Fibroblast of skin of scalp (primary cell): Measurements from ENCODE around the gene RNU1-4.
"Not testable (repeated sequence)": the region's sequence is repeated elsewhere in the genome, so short reads cannot be mapped to it uniquely, and the experiment has no call there.

Experiments
- DNase-seq: peaks from one replicate; pipeline ENCODE4 v3.0.0-alpha.2; 2013

Gene RNU1-4

DNA sequence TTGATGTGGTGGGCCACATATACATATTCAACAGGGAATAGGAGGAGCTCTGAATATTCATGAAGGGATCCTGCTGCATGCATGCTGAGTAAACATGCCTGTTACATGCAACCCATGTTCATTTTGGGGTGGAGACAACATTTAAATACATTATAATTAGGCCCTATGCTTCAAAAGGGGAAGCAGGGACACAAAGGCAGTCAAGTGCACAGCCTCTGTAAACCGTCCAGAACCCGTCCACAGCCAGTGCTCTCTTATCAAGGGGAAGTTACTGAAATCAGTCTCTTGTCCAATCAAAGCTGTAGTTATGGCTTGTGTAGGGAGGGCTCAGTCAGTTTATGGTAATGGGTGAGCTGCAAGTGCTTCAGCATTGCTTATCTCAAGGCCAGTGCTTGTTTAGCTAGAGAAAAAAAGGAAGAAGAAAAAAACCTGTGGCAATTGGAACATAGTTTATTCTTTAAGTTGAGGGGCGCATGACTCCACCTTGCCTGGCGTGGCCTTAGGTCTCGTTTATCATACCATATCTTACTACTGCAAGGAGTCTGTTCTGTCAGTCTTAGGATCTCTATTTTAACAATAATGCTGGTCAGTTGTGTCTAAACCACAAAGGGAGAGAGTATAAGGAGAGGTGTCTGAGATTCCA lies 7.9 kb upstream of the RNU1-4 start:
- not testable (repeated sequence) for DNase-seq

DNA sequence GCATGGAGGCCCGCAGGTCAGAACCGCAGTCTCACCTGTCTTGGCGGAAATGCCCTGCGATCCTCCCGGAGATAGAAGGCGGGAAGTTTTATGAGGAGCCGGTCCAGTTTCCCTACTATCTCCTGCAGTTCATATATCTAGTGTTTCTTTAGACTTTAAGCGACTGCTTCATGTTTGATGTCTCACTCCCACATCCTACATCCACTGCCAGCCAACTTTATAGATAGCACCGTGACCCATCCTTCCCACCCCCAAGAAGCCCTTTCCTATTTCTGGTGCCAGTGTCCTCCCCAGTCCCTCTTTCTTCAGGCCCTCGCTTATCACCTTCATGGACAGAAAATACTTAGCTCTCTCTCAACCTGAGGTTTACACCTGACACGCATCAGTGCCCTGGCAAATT lies 914 bp downstream of the RNU1-4 start:
- not testable (repeated sequence) for DNase-seq

DNA sequence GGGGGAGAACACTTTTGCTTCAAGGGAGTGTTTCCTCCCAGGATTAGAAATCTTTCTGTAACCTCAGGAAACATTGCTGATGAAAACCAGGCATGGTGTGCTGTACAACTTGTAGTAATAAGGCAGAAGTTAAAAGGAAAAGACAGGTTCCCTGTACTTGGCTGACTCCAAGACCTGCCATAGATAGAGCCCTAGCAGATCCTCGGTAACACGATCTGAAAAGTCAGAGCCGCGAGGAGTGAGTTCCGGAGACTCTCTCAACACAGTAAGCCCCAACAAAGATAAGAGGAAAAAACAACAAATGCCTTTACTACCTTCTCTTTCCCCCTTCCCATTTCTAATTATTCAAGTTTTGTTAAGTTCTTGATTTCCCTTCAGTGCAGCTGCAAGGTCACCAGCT lies 7.3 kb downstream of the RNU1-4 start:
- DNase-seq, result not testable (repeated sequence)

GRCh38 chr1:16748710-16749109 lies 8.4 kb downstream of the RNU1-4 start:
- not testable (repeated sequence) for DNase-seq

GRCh38 chr1:16749910-16750888 lies 9.9 kb downstream of the RNU1-4 start:
- not testable (repeated sequence) for DNase-seq

GRCh38 chr1:16752770-16753169 lies 12.5 kb downstream of the RNU1-4 start:
- not testable (repeated sequence) for DNase-seq

GRCh38 chr1:16755385-16755784 lies 15.1 kb downstream of the RNU1-4 start:
- DNase-seq, result not testable (repeated sequence)

DNA sequence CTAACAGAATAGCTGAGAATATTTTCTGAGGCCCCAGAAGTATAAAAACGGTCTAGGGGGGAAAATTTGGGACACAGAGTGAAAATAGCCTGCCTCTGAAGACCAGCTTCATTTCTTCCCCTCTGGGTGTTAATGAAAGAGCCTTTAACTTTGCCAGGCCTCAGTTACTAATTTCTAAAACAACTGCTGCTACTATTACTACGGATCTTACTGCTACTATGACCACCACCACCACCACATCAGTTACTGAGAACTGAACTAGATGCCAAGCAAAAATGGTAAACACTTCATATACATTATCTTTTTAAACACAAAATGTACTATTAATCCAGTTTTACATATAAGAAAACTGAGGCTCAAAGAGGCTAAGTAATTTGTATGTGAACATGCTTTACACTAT lies 15.6 kb downstream of the RNU1-4 start:
- DNase-seq, result not testable (repeated sequence)

DNA sequence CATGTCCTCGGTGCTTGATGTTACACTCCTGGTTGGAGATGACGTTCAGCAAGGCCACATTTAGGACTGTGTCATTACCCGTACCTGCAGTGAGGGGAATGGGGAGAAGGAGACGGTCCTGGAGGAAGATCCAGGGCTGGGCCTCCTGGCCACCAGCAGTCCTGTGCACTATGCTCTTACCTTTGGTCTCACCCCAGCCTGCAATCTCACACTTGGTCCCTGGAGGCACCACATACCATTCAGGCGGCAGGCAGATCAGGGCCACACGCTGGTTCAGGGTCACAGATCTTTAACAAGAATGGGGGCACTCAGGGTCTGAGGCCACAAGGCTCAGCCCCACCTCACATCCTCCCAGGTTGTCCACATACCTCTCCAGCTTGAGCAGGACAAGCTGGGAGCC lies 17.3 kb downstream of the RNU1-4 start:
- not testable (repeated sequence) for DNase-seq

- DNase-seq, result not testable (repeated sequence)
Measured at GRCh38 chr1:16758060-16758459, 17.7 kb downstream of the RNU1-4 start.

DNA sequence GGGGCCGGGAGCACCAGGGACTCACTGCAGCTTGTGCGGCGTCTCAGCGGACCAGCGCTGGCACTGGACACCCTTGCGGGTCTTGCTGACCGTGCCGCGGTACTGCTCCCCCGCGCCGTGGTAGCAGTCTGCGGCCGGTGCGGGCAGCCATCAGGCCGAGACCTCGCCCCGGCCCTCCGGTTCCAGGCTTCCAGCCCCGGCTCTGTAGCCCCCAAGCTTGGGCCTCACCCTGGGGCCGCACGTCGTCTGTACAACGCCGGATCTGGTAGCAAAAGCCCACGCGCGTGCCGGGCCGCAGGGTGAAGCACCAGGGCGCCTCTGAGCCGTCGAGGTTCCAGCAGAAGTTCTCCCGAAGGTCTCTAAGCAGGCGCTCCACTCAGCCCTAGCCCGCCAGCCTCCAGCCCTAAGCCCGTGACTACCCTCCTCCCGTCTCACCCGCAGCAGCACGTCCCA lies 18.8 kb downstream of the RNU1-4 start:
- DNase-seq, result not testable (repeated sequence)

GRCh38 chr1:16759650-16760455 lies 19.5 kb downstream of the RNU1-4 start:
- not testable (repeated sequence) for DNase-seq

DNA sequence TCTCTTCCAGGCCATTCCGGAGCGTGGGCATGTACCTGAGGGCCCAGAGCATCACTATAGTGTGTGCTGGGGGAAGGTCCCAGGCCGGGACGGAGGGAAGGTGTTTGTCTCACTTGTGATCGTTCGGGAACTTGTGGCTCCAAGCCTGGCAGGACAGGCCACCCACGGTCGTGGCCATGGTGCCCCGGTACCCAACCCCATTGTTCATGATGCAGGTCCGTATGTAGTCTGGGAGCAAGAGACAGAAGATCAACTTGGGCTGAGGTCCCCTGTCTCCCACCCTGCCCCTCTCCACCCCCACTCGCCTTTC lies 20.1 kb downstream of the RNU1-4 start:
- DNase-seq, result not testable (repeated sequence)

GRCh38 chr1:16760801-16761200 lies 20.5 kb downstream of the RNU1-4 start:
- DNase-seq, result not testable (repeated sequence)

- not testable (repeated sequence) for DNase-seq
Measured at GRCh38 chr1:16764248-16764819, 24.0 kb downstream of the RNU1-4 start.

DNA sequence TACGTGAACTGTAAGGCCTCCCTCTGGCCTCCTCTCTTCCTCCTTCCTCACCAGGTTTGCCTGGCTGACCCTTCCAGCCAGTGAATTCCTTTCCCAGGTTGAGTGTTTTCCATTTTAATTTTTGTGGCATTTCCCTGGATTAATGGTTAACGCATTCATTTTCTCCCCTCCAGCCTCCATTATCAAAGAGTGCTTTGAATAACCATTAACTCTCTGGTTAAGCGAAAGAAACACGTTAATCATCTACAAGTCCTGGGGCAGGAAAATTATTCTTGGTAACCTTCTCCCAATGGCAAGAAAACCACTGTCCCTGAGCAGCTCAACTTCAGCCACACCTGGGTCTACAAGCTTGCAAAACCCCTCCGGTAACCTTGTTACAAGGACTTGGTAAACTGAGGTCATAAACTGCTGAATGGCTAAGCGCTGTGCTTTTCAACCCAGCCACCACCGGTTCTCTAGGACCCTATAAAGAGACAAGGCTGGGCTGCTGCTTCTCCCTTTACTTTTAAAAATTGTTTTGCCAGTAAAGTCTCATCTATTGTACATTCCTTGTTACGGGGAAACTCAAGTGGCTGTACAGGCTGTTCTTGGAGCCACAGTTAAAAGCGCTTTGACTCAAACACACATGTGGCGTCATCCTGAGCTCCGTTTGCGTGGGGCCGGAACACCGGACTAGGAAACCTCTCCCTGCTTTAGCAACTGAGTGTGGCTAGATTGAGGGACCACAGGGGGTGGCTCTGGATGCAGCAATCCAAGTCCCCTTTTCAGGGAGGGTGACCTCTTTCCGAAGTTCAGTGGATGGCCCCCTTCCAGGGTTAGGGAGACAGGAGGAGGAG lies 24.7 kb downstream of the RNU1-4 start:
- DNase-seq, result not testable (repeated sequence)

DNA sequence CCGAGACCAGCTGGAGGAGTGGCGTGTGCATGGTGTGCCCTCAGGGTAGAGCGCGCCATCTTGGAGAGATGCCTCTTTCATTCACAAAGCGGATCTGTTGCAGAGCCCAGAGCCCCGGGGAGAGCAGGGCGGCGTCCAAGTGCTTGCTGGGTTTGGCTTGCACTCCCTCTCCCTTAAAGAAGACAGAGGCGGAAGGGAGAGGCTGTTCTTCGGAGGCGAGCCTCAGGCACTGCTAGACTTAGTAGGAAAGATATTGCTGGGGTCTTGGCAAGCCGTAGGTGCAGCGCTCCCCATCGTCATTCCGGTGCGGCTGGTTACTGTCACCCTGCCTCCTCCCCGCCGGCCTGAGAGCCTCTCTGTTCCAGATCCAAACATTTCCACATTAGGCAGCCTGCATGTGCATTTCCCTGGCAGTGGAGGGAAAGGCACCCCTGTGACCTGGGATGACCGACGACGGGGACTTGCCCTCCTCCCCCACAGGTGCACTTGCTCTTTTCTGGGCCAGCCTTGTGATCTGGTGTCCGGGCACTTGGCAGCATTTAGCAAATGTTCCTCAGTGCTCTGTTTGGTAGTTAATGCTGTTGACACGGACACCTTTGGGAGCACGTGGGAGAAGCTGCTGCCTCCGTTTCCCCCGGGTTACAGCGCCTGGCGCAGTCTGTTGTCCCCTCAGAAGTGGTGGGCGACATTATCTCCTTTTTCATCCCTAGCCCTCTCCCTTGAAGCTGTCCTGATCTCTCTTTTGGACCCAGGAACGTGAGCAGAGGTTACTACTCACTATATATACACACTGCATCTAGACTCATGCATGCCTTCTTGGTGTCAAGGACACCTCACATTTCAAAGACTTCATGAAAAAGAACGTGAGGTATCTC lies 25.7 kb downstream of the RNU1-4 start:
- DNase-seq, result not testable (repeated sequence)

- not testable (repeated sequence) for DNase-seq
Measured at GRCh38 chr1:16766689-16767256, 26.5 kb downstream of the RNU1-4 start.

DNA sequence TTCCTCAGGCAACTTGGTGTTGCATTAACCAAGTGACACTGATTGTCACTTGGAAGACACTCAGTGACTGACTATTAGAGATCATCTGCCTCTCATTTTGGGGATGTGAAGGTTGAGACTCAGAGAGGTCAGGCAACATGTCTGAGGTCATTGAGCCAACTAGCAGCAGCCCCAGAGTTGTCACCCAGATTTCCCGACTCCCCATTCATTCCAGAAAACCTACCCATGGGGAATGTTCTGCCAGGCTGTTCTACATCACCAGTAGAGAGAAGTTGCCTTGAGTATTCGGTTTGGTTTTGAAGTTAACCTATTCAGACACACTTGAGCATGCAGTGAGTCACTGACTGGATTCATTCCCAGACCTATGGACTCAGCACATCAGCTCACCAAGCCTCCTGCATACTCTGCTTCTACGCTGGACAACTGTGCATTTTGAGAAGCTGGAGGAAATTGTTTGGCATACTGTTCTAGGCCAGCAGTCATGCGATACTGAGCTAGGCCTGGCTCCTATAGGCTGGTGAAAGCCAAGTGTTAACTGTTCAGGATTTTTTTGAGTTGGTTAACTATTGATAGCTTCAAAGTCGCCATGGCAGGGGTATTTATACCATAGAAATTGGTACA lies 29.9 kb downstream of the RNU1-4 start:
- DNase-seq, result peak; percentile 67
